Mesenteric fat pad (tissue), 1 donor: Measurements from ENCODE around the gene TBCC. TPM values are rescaled to one million over a fixed set of nuclear protein-coding genes. Genes with fewer than 3 reads are reported as not detected.
A peak's percentile ranks its signal among the peaks of the same experiment; 100 is the strongest.
"Not testable (repeated sequence)": the region's sequence is repeated elsewhere in the genome, so short reads cannot be mapped to it uniquely, and the experiment has no call there.

ENCODE experiments used
- DNase-seq: peaks from one replicate; pipeline ENCODE4 v3.0.0-alpha.2; 2020; ENCODE audit warnings: low spot score
- total RNA-seq: library from RNA; stranded (reverse); fragmentation: NEBNext Ultra II Directional; extraction: Animal tissue kit (Norgen Biotek cat#: 25700); gene quantifications from one replicate; pipeline ENCODE4 v1.2.1, GENCODE V29; 2021
- donor health status: DM: yes; HTN: yes; CAD: no.

TBCC gene
- total RNA-seq, 1 donor from 2014 or later, result 13.8 TPM

GRCh38 chr6:42735976-42736375 lies 9.9 kb downstream of the TBCC start:
- DNase-seq, result no peak

GRCh38 chr6:42733867-42734481 lies 11.9 kb downstream of the TBCC start:
- not testable (repeated sequence) for DNase-seq

GRCh38 chr6:42729731-42730130 lies 16.2 kb downstream of the TBCC start:
- no peak for DNase-seq

- no peak for DNase-seq
Measured at GRCh38 chr6:42727627-42728026, 18.3 kb downstream of the TBCC start.

GRCh38 chr6:42727087-42727611 lies 18.8 kb downstream of the TBCC start:
- DNase-seq, result no peak

- DNase-seq, result no peak
Measured at GRCh38 chr6:42726485-42727086, 19.3 kb downstream of the TBCC start.

GRCh38 chr6:42726026-42726425 lies 19.9 kb downstream of the TBCC start:
- DNase-seq, result no peak

GRCh38 chr6:42724825-42725224 lies 21.1 kb downstream of the TBCC start:
- DNase-seq, result no peak

- no peak for DNase-seq
Measured at GRCh38 chr6:42722497-42722896, 23.4 kb downstream of the TBCC start, which contains the start of gene PRPH2. PRPH2 (minus strand) TSS chr6:42722597; CDS start chr6:42722334, 263 bp downstream.

- no peak for DNase-seq
Measured at GRCh38 chr6:42720739-42721138, 25.2 kb downstream of the TBCC start.

GRCh38 chr6:42715871-42716270 lies 30.0 kb downstream of the TBCC start:
- no peak for DNase-seq

- DNase-seq, result no peak
Measured at GRCh38 chr6:42714098-42714761, 31.7 kb downstream of the TBCC start.

GRCh38 chr6:42711930-42712329 lies 34.0 kb downstream of the TBCC start:
- DNase-seq, result no peak

- DNase-seq, result no peak
Measured at GRCh38 chr6:42710316-42710715, 35.6 kb downstream of the TBCC start.

GRCh38 chr6:42709871-42710270 lies 36.0 kb downstream of the TBCC start:
- DNase-seq, result no peak

- DNase-seq, result no peak
Measured at GRCh38 chr6:42708096-42708495, 37.8 kb downstream of the TBCC start.

GRCh38 chr6:42707595-42707994 lies 38.3 kb downstream of the TBCC start:
- DNase-seq, result peak; percentile 53

- peak; percentile 51 for DNase-seq
Measured at GRCh38 chr6:42704937-42705374, 40.9 kb downstream of the TBCC start.

GRCh38 chr6:42704251-42704936 lies 41.5 kb downstream of the TBCC start:
- DNase-seq, result peak; percentile 88

- DNase-seq, result not testable (repeated sequence)
Measured at GRCh38 chr6:42702786-42703185, 43.1 kb downstream of the TBCC start.

- no peak for DNase-seq
Measured at GRCh38 chr6:42702200-42702599, 43.7 kb downstream of the TBCC start.

GRCh38 chr6:42698217-42698616 lies 47.7 kb downstream of the TBCC start:
- DNase-seq, result peak; percentile 60
